Mucosa of descending colon (tissue), 3 donors: ENCODE results near the gene CTF1. TPM values are rescaled to one million over a fixed set of nuclear protein-coding genes. Genes with fewer than 3 reads are reported as not detected.

Experiments used
- ATAC-seq: fragments of 200-7000 bp; cut with Tn5 transposase; one replicate; pipeline ENCODE4 v1.9.1; 2020; ENCODE audit warnings: mild to moderate bottlenecking, moderate library complexity
- DNase-seq, 3 donors: peaks; one replicate each; pipeline ENCODE4 v3.0.0-alpha.2; 2020
- H3K36me3 ChIP-seq: fragments of 200-600 bp; one replicate; pipeline ENCODE4 v1.8.0; 2021; ENCODE audit warnings: low read depth, mild to moderate bottlenecking
- H3K4me1 ChIP-seq: fragments of 200-600 bp; one replicate; pipeline ENCODE4 v1.8.0; 2021; ENCODE audit warnings: low read depth, mild to moderate bottlenecking
- H3K4me3 ChIP-seq: fragments of 200-600 bp; one replicate; pipeline ENCODE4 v1.8.0; 2021; ENCODE audit warnings: mild to moderate bottlenecking
- H3K9me3 ChIP-seq: fragments of 200-600 bp; one replicate; pipeline ENCODE4 v1.8.0; 2021; ENCODE audit warnings: mild to moderate bottlenecking
- CTCF ChIP-seq: fragments of 200-600 bp; IDR thresholded peaks from one replicate; pipeline ENCODE4 v1.8.0; 2022; ENCODE audit warnings: antibody characterized with exemption, mild to moderate bottlenecking
- intact Hi-C, 2 donors: fragments of 100-400 bp; cut with DNase I in 1 of 2; cut with micrococcal nuclease in 1 of 2; formaldehyde crosslinking; loops; one replicate each; pipeline versions ENCODE4 v1.11.0 to v1.11.1; 2022; cut with DNase I, micrococcal nuclease
- total RNA-seq, 3 donors: library from RNA; stranded (reverse); fragmentation: NEBNext Ultra II Directional in 2 of 3; extraction: Animal tissue kit (Norgen Biotek cat#: 25700) in 2 of 3; gene quantifications; one replicate each; pipeline versions ENCODE4 v1.2.1 to v1.2.4, GENCODE V29; 2021 to 2023
- donor health status: DM: no; HTN: no; CAD: no; lungs with moderate emphysema.
- donor health status: DM: no; HTN: no; CAD: no.
- donor health status: DM: no; HTN: yes; CAD: no.

CTF1 gene
- total RNA-seq, 3 donors from 2014 or later, result 1.1 to 7.6 (median 1.5) TPM

GRCh38 chr16:30874244-30874820 lies 22.1 kb upstream of the CTF1 start:
- no peak for TF ChIP-seq CTCF
- H3K4me3 ChIP-seq, result peak overlapping the region; percentile 85
- H3K36me3 ChIP-seq, result no peaks in the 10 kb centered on the region
- intact Hi-C loops, result no loop called here
- ATAC-seq (no peak), DNase-seq (peak in 2 of 3 donors; percentile 25 to 40)
- no peaks in the 10 kb centered on the region for H3K9me3 ChIP-seq
- H3K4me1 ChIP-seq, result peaks cover 24% of the 10 kb centered on the region

- ATAC-seq, result peak; percentile 96
- intact Hi-C loops, result no loop called here
- Histone ChIP-seq H3K36me3 (no peaks in the 10 kb centered on the region), H3K4me3 (peak overlapping the region; percentile 85), H3K4me1 (peaks cover 24% of the 10 kb centered on the region), H3K9me3 (no peaks in the 10 kb centered on the region)
- TF ChIP-seq CTCF, result no peak
- peak; percentile 95 to 96 (median 96) for DNase-seq
These were observed 21.3 kb upstream of the CTF1 start for GRCh38 chr16:30874821-30875717.

- DNase-seq, result peak in 2 of 3 donors; percentile 40 to 61
- H3K4me1 ChIP-seq, result peaks cover 26% of the 10 kb centered on the region
- no peak for TF ChIP-seq CTCF
- intact Hi-C loops, result no loop called here
- no peaks in the 10 kb centered on the region for H3K36me3 ChIP-seq
- H3K9me3 ChIP-seq, result no peaks in the 10 kb centered on the region
- peak overlapping the region; percentile 85 for H3K4me3 ChIP-seq
- peak; percentile 48 for ATAC-seq
These were observed 20.3 kb upstream of the CTF1 start for GRCh38 chr16:30875871-30876801.

GRCh38 chr16:30876867-30877266 lies 19.5 kb upstream of the CTF1 start:
- no peaks in the 10 kb centered on the region for H3K36me3 ChIP-seq
- peak in 1 of 3 donors; percentile 46 for DNase-seq
- no peak for ATAC-seq
- H3K4me3 ChIP-seq, result no peak overlapping the region
- no peaks in the 10 kb centered on the region for H3K9me3 ChIP-seq
- peaks cover 28% of the 10 kb centered on the region for H3K4me1 ChIP-seq
- intact Hi-C loops, result no loop called here
- TF ChIP-seq CTCF, result no peak
